IgD-negative memory B cell (primary cell): ENCODE measurements around the gene NUDT22. TPM values are rescaled to one million over a fixed set of nuclear protein-coding genes. Genes with fewer than 3 reads are reported as not detected.
A peak's percentile ranks its signal among the peaks of the same experiment; 100 is the strongest.

Experiments used
- H3K27ac Mint-ChIP-seq, 3 donors: one replicate each; pipeline ENCODE4 v1.8.0; 2020 to 2022; ENCODE audit warnings: mild to moderate bottlenecking in 3 of 3, mixed read lengths in 3 of 3, moderate library complexity in 1 of 3
- H3K27me3 Mint-ChIP-seq: one replicate; pipeline ENCODE4 v1.8.0; 2021; ENCODE audit warnings: mixed read lengths
- H3K36me3 Mint-ChIP-seq: one replicate; pipeline ENCODE4 v1.8.0; 2020; ENCODE audit warnings: mild to moderate bottlenecking, mixed read lengths
- H3K4me1 Mint-ChIP-seq, 3 donors: one replicate each; pipeline ENCODE4 v1.8.0; 2020 to 2022; ENCODE audit warnings: mixed read lengths in 3 of 3, mild to moderate bottlenecking in 1 of 3
- H3K4me3 Mint-ChIP-seq, 4 donors: one replicate each; pipeline ENCODE4 v1.8.0; 2020 to 2022; ENCODE audit warnings: mild to moderate bottlenecking in 4 of 4, mixed read lengths in 4 of 4, moderate library complexity in 3 of 4
- H3K9me3 Mint-ChIP-seq, 3 donors: one replicate each; pipeline ENCODE4 v1.8.0; 2020 to 2021; ENCODE audit warnings: mixed read lengths in 3 of 3, mild to moderate bottlenecking in 1 of 3
- polyA plus RNA-seq: library from polyadenylated mRNA; unstranded; fragments of 300-500 nt; fragmentation: Illumina TruSeq; gene quantifications from one replicate; pipeline ENCODE4 v1.2.3, GENCODE V29; 2021

The NUDT22 gene
- polyA plus RNA-seq, 1 donor from 2014 or later, result 56.6 TPM

GRCh38 chr11:64258946-64259532 is 33.0 kb downstream of the NUDT22 start:
- Mint-ChIP-seq H3K36me3 (peaks cover 2% of the 10 kb centered on the region), H3K4me3 (peak overlapping the region in 1 of 4 donors; percentile 68), H3K4me1 (peaks cover 0 to 7% (median 3%) of the 10 kb centered on the region in 3 donors), H3K9me3 (no peaks in the 10 kb centered on the region), H3K27ac (peak overlapping the region in 1 of 3 donors; percentile 54), H3K27me3 (no peaks in the 10 kb centered on the region)

- H3K27me3 Mint-ChIP-seq, result no peaks in the 10 kb centered on the region
- H3K27ac Mint-ChIP-seq, result peak overlapping the region in 2 of 3 donors; percentile 54 to 66
- peaks cover 0 to 7% (median 3%) of the 10 kb centered on the region in 3 donors for H3K4me1 Mint-ChIP-seq
- no peaks in the 10 kb centered on the region for H3K9me3 Mint-ChIP-seq
- peaks cover 2% of the 10 kb centered on the region for H3K36me3 Mint-ChIP-seq
- H3K4me3 Mint-ChIP-seq, result peak overlapping the region in 2 of 4 donors; percentile 6 to 68
Measured at GRCh38 chr11:64259533-64260067, 33.5 kb downstream of the NUDT22 start.

GRCh38 chr11:64260147-64260708 is 34.2 kb downstream of the NUDT22 start:
- H3K27ac Mint-ChIP-seq, result no peak overlapping the region
- H3K36me3 Mint-ChIP-seq, result peaks cover 2% of the 10 kb centered on the region
- no peak overlapping the region for H3K4me3 Mint-ChIP-seq
- H3K27me3 Mint-ChIP-seq, result no peaks in the 10 kb centered on the region
- no peaks in the 10 kb centered on the region for H3K9me3 Mint-ChIP-seq
- peaks cover 0 to 7% (median 3%) of the 10 kb centered on the region in 3 donors for H3K4me1 Mint-ChIP-seq

- peaks cover 2% of the 10 kb centered on the region for H3K36me3 Mint-ChIP-seq
- H3K4me3 Mint-ChIP-seq, result no peak overlapping the region
- H3K4me1 Mint-ChIP-seq, result peaks cover 0 to 7% (median 3%) of the 10 kb centered on the region in 3 donors
- H3K27me3 Mint-ChIP-seq, result no peaks in the 10 kb centered on the region
- no peak overlapping the region for H3K27ac Mint-ChIP-seq
- H3K9me3 Mint-ChIP-seq, result no peaks in the 10 kb centered on the region
Measured at GRCh38 chr11:64261556-64262080, 35.5 kb downstream of the NUDT22 start.

- H3K9me3 Mint-ChIP-seq, result no peaks in the 10 kb centered on the region
- H3K36me3 Mint-ChIP-seq, result peaks cover 2% of the 10 kb centered on the region
- no peak overlapping the region for H3K4me3 Mint-ChIP-seq
- H3K4me1 Mint-ChIP-seq, result peaks cover 0 to 7% (median 3%) of the 10 kb centered on the region in 3 donors
- no peaks in the 10 kb centered on the region for H3K27me3 Mint-ChIP-seq
- H3K27ac Mint-ChIP-seq, result no peak overlapping the region
Measured at GRCh38 chr11:64262271-64263002, 36.4 kb downstream of the NUDT22 start.

GRCh38 chr11:64263021-64263946 is 37.2 kb downstream of the NUDT22 start:
- H3K36me3 Mint-ChIP-seq, result peaks cover 2% of the 10 kb centered on the region
- peak overlapping the region in 1 of 4 donors; percentile 43 for H3K4me3 Mint-ChIP-seq
- no peak overlapping the region for H3K27ac Mint-ChIP-seq
- no peaks in the 10 kb centered on the region for H3K9me3 Mint-ChIP-seq
- no peaks in the 10 kb centered on the region for H3K27me3 Mint-ChIP-seq
- peaks cover 0 to 9% (median 7%) of the 10 kb centered on the region in 3 donors for H3K4me1 Mint-ChIP-seq

GRCh38 chr11:64263947-64264317 is 37.9 kb downstream of the NUDT22 start:
- peaks cover 3 to 12% (median 10%) of the 10 kb centered on the region in 3 donors for H3K4me1 Mint-ChIP-seq
- H3K27ac Mint-ChIP-seq, result no peak overlapping the region
- no peaks in the 10 kb centered on the region for H3K9me3 Mint-ChIP-seq
- no peak overlapping the region for H3K4me3 Mint-ChIP-seq
- peaks cover 2% of the 10 kb centered on the region for H3K36me3 Mint-ChIP-seq
- no peaks in the 10 kb centered on the region for H3K27me3 Mint-ChIP-seq

- Mint-ChIP-seq H3K27ac (no peak overlapping the region), H3K4me3 (no peak overlapping the region), H3K27me3 (no peaks in the 10 kb centered on the region), H3K4me1 (peaks cover 7 to 14% (median 9%) of the 10 kb centered on the region in 3 donors), H3K36me3 (peaks cover 3% of the 10 kb centered on the region), H3K9me3 (no peaks in the 10 kb centered on the region)
Measured at GRCh38 chr11:64264371-64264852, 38.3 kb downstream of the NUDT22 start.

- Mint-ChIP-seq H3K9me3 (no peaks in the 10 kb centered on the region), H3K27ac (peak overlapping the region in 1 of 3 donors; percentile 32), H3K4me3 (peak overlapping the region in 2 of 4 donors; percentile 25 to 43), H3K27me3 (no peaks in the 10 kb centered on the region), H3K4me1 (peaks cover 9 to 13% (median 12%) of the 10 kb centered on the region in 3 donors), H3K36me3 (peaks cover 3% of the 10 kb centered on the region)
Measured at GRCh38 chr11:64265176-64266160, 39.4 kb downstream of the NUDT22 start.

- H3K9me3 Mint-ChIP-seq, result no peaks in the 10 kb centered on the region
- H3K4me1 Mint-ChIP-seq, result peaks cover 9 to 13% (median 12%) of the 10 kb centered on the region in 3 donors
- peak overlapping the region in 1 of 3 donors; percentile 45 for H3K27ac Mint-ChIP-seq
- H3K36me3 Mint-ChIP-seq, result peaks cover 3% of the 10 kb centered on the region
- peak overlapping the region in 2 of 4 donors; percentile 43 to 84 for H3K4me3 Mint-ChIP-seq
- H3K27me3 Mint-ChIP-seq, result no peaks in the 10 kb centered on the region
Measured at GRCh38 chr11:64266339-64266738, 40.3 kb downstream of the NUDT22 start.

GRCh38 chr11:64267207-64267945 is 41.3 kb downstream of the NUDT22 start:
- peak overlapping the region in 2 of 3 donors; percentile 62 to 99 for H3K27ac Mint-ChIP-seq
- H3K4me1 Mint-ChIP-seq, result peaks cover 13% of the 10 kb centered on the region in 3 donors
- H3K27me3 Mint-ChIP-seq, result no peaks in the 10 kb centered on the region
- H3K36me3 Mint-ChIP-seq, result peaks cover 3% of the 10 kb centered on the region
- no peaks in the 10 kb centered on the region for H3K9me3 Mint-ChIP-seq
- peak overlapping the region in 1 of 4 donors; percentile 98 for H3K4me3 Mint-ChIP-seq

GRCh38 chr11:64268025-64268892 is 42.2 kb downstream of the NUDT22 start:
- peak overlapping the region in 2 of 3 donors; percentile 99 for H3K27ac Mint-ChIP-seq
- H3K4me1 Mint-ChIP-seq, result peaks cover 13 to 16% (median 13%) of the 10 kb centered on the region in 3 donors
- H3K27me3 Mint-ChIP-seq, result no peaks in the 10 kb centered on the region
- peaks cover 1% of the 10 kb centered on the region for H3K36me3 Mint-ChIP-seq
- H3K4me3 Mint-ChIP-seq, result peak overlapping the region; percentile 98 to 100 (median 98)
- no peaks in the 10 kb centered on the region for H3K9me3 Mint-ChIP-seq
